SJSA1 (cell line): ENCODE measurements around the gene GDAP2. TPM values are rescaled to one million over a fixed set of nuclear protein-coding genes. Genes with fewer than 3 reads are reported as not detected.

Experiments
- DNase-seq, 2 experiments: peaks; one replicate each; pipeline ENCODE4 v3.0.0-alpha.2; 2015 to 2020; ENCODE audit warnings: low spot score in 2 of 2, low read depth in 1 of 2
- H3K27ac ChIP-seq: fragments of 250-450 bp; sonication (Bioruptor Pico); 2 replicates; pipeline ENCODE4 v1.5.1; 2020; ENCODE audit warnings: mild to moderate bottlenecking, moderate library complexity
- H3K27me3 ChIP-seq: fragments of 250-450 bp; sonication (Bioruptor Pico); replicated peaks from 2 replicates; pipeline ENCODE4 v1.5.1; 2020; ENCODE audit warnings: mild to moderate bottlenecking, moderate library complexity
- H3K36me3 ChIP-seq: fragments of 250-450 bp; sonication (Bioruptor Pico); 2 replicates; pipeline ENCODE4 v1.5.1; 2020; ENCODE audit warnings: mild to moderate bottlenecking
- H3K4me1 ChIP-seq: fragments of 250-450 bp; sonication (Bioruptor Pico); replicated peaks from 2 replicates; pipeline ENCODE4 v1.6.1; 2021; ENCODE audit warnings: mild to moderate bottlenecking
- H3K4me3 ChIP-seq: fragments of 250-450 bp; sonication (Bioruptor Pico); 2 replicates; pipeline ENCODE4 v1.5.1; 2020; ENCODE audit warnings: mild to moderate bottlenecking
- H3K9me3 ChIP-seq: fragments of 250-450 bp; sonication (Bioruptor Pico); replicated peaks from 2 replicates; pipeline ENCODE4 v1.5.1; 2020; ENCODE audit warnings: mild to moderate bottlenecking
- total RNA-seq: library from RNA; depleted of rRNA; stranded (reverse); fragments of >200 nt; shearing (Covaris generic); gene quantifications from 2 replicates; pipeline ENCODE4 v1.2.3, GENCODE V29; 2014

The GDAP2 gene
- total RNA-seq, 1 experiment from 2014 or later = 22.9 TPM

DNA sequence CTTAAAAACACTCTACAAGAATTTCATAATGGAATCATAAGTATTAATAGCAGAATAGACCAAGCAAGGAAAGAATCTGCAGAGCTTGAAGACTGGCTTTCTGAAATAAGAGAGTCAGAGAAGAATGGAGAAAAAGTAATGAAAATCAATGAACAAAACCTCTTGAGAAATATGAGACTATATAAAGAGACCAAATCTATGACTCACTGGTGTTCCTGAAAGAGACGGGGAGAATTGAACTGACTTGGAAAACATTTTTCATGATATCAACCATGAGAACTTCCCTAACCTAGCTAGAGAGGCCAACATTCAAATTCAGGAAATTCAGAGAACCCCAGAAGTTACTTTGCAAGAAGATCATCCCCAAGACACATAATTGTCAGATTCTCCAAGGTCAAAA lies 85.6 kb downstream of the GDAP2 start:
- Histone ChIP-seq H3K4me1 (peaks cover 12% of the 10 kb centered on the region), H3K36me3 (no peaks in the 10 kb centered on the region), H3K9me3 (peaks cover 3% of the 10 kb centered on the region), H3K27ac (no peak overlapping the region), H3K4me3 (no peak overlapping the region), H3K27me3 (no peaks in the 10 kb centered on the region)
- no peak for DNase-seq

DNA sequence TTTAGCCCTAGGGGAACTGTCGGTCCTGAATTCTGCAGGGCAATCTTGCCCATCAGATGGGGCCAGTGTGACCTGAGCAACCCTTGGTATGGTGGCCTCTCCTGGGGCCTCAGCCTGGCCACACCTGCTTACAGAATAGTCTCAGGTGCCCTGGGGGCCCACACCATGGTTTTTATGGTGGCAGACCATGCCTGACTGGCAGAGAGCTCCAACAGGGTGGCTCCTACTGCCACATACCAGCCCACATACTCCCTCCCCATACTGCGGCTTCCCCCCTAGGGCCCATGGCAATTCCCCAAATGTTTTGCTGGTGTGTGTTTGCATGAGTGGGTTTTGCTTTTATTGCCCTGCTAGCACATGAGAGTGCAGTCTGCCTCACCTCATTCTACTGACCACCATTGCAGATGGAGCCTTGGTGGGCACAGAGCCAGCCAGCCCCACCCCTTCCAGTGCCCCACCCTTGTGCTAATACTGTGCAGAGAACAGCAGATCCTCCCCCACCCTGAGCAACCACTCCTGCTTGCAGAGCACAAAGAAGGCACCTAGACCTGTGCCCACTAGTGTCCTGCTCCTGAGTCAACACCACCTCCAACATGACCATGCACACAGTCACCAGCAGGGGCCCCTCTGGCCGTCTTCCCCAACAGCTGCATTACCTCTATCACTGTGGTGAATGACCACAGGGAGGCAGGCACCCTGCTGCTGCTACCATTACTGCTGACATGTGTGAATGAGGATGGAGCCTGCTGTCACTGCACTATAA lies 86.8 kb downstream of the GDAP2 start:
- Histone ChIP-seq H3K9me3 (peaks cover 3% of the 10 kb centered on the region), H3K27me3 (no peaks in the 10 kb centered on the region), H3K36me3 (no peaks in the 10 kb centered on the region), H3K27ac (no peak overlapping the region), H3K4me1 (peaks cover 23% of the 10 kb centered on the region), H3K4me3 (no peak overlapping the region)
- no peak for DNase-seq

GRCh38 chr1:117841117-117841650 lies 88.2 kb downstream of the GDAP2 start:
- no peak overlapping the region for H3K4me3 ChIP-seq
- H3K36me3 ChIP-seq = no peaks in the 10 kb centered on the region
- peaks cover 26% of the 10 kb centered on the region for H3K4me1 ChIP-seq
- H3K27me3 ChIP-seq = no peaks in the 10 kb centered on the region
- H3K27ac ChIP-seq = no peak overlapping the region
- peaks cover 3% of the 10 kb centered on the region for H3K9me3 ChIP-seq
- DNase-seq = no peak

GRCh38 chr1:117838911-117839310 lies 90.5 kb downstream of the GDAP2 start:
- Histone ChIP-seq H3K36me3 (no peaks in the 10 kb centered on the region), H3K9me3 (no peaks in the 10 kb centered on the region), H3K27me3 (no peaks in the 10 kb centered on the region), H3K27ac (peak overlapping the region; percentile 95), H3K4me3 (no peak overlapping the region), H3K4me1 (peaks cover 26% of the 10 kb centered on the region)
- peak in 1 of 2 experiments; percentile 73 for DNase-seq

DNA sequence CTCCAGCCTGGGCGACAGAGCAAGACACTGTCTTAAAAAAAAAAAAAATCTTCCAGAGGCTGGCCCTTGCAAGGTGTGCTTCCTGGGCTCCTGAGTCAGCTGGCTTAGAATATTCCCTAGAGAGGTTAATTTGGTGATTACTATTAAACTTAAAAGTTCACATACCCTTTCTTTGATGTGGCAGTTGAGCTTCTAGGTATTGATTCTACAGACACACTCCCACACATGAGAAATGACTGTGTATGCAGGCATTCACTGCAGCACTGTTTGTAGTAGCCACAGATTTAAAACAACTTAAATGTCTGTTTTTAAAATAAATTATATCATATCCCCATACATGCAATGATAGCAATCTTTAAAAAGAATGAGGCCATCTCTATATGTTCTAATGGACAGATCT lies 93.4 kb downstream of the GDAP2 start:
- no peaks in the 10 kb centered on the region for H3K9me3 ChIP-seq
- H3K36me3 ChIP-seq = no peaks in the 10 kb centered on the region
- H3K4me3 ChIP-seq = no peak overlapping the region
- peaks cover 26% of the 10 kb centered on the region for H3K4me1 ChIP-seq
- no peaks in the 10 kb centered on the region for H3K27me3 ChIP-seq
- DNase-seq = no peak
- H3K27ac ChIP-seq = no peak overlapping the region

GRCh38 chr1:117834416-117834815 lies 95.0 kb downstream of the GDAP2 start:
- Histone ChIP-seq H3K9me3 (no peaks in the 10 kb centered on the region), H3K4me3 (no peak overlapping the region), H3K36me3 (no peaks in the 10 kb centered on the region), H3K27ac (no peak overlapping the region), H3K4me1 (peaks cover 18% of the 10 kb centered on the region), H3K27me3 (no peaks in the 10 kb centered on the region)
- DNase-seq = no peak

DNA sequence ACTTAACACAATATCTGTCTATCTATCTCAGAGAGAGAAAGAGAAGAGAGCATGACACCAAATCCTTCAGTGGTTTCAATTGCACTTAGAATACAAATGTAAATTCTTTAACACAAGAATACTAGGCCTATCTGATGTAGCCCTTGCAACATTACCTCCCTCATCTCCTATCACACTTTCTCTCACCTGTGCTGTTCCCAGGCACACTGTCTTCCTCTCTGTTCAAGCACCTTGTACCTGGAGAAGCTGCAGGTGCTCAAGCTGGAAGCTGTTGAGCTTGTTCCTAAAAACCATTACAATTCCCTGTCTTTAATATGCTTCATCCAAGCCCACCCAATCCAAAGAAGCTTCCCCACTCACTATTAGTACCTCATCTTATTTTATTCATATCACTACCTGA lies 97.0 kb downstream of the GDAP2 start:
- H3K9me3 ChIP-seq = no peaks in the 10 kb centered on the region

DNA sequence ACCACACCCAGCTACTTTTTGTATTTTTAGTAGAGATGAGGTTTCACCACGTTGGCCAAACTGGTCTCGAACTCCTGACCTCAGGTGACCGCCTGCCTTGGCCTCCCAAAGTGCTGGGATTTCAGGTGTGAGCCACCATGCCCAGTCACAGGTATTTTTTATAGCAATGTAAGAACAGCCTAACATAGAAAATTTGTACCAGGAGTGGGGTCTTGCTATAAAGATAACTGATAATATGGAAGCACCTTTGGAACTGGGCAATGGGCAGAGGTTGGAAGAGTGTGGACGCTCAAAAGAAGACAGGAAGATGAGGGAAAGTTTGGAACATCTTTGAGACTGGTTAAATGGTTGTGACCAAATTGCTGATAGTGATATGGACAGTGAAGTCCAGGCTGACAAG lies 99.2 kb downstream of the GDAP2 start:
- H3K27me3 ChIP-seq = no peaks in the 10 kb centered on the region
- no peak overlapping the region for H3K4me3 ChIP-seq
- no peaks in the 10 kb centered on the region for H3K9me3 ChIP-seq
- no peak overlapping the region for H3K27ac ChIP-seq
- no peak for DNase-seq
- H3K36me3 ChIP-seq = no peaks in the 10 kb centered on the region
- H3K4me1 ChIP-seq = peaks cover 42% of the 10 kb centered on the region

More for the DNA sequence above, 97.0 kb downstream of the GDAP2 start:
- H3K27ac ChIP-seq = no peak overlapping the region
- no peak for DNase-seq
- H3K4me3 ChIP-seq = no peak overlapping the region
- peaks cover 20% of the 10 kb centered on the region for H3K4me1 ChIP-seq
- H3K27me3 ChIP-seq = no peaks in the 10 kb centered on the region
- H3K36me3 ChIP-seq = no peaks in the 10 kb centered on the region

- Histone ChIP-seq H3K4me1 (peaks cover 56% of the 10 kb centered on the region), H3K36me3 (no peaks in the 10 kb centered on the region), H3K27ac (peak overlapping the region; percentile 87), H3K4me3 (no peak overlapping the region), H3K27me3 (no peaks in the 10 kb centered on the region), H3K9me3 (no peaks in the 10 kb centered on the region)
- peak; percentile 90 to 92 for DNase-seq
These were observed 101.2 kb downstream of the GDAP2 start for GRCh38 chr1:117828201-117828600.

DNA sequence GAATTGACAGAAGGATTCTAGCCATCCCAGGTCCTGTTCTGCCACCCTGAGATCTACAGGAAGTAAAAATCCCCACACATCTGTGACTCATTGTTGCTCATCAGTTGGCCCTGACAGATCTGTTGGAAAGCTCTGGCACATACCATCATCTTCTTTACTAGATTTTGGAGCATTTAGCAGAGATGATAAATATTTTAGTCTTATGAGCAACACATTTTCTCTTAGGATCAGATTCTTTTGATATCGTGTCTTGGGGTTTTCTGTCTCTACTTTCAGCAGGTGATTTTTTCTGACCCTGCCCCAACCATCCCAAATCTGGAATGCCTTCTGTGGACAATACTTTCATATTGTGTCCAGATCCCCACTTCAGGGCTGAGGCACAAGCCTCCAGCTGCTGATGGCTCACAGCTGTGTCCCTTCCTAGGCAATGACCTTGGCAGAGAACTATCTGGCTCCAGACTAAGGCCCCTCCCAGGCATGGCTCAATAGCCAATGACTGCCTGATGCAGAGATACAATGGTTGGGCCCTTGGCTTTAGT lies 102.8 kb downstream of the GDAP2 start:
- no peaks in the 10 kb centered on the region for H3K27me3 ChIP-seq
- H3K4me1 ChIP-seq = peaks cover 72% of the 10 kb centered on the region
- H3K36me3 ChIP-seq = no peaks in the 10 kb centered on the region
- no peak overlapping the region for H3K4me3 ChIP-seq
- H3K27ac ChIP-seq = peak overlapping the region; percentile 87
- DNase-seq = peak; percentile 77 to 89
- no peaks in the 10 kb centered on the region for H3K9me3 ChIP-seq

DNA sequence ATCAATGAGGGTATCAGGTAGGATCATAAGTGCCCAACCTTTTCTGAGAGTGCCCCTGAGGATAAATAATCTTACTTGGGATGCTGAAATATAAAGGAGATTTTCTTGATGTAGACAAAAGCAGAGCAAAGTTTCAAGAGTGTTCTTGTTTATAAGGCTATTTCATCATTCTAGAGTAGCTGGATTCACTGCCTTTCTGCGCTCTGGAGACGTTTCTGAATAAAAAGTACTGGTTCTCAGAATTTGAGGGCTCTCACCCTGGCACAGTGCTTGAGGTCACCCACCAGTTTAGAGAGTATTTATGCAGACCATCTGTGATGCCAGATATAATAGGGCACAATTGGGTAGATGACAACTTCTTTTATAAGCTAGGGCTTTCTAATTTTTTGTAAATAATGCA lies 103.3 kb downstream of the GDAP2 start:
- no peaks in the 10 kb centered on the region for H3K27me3 ChIP-seq
- H3K36me3 ChIP-seq = no peaks in the 10 kb centered on the region
- H3K9me3 ChIP-seq = no peaks in the 10 kb centered on the region
- no peak overlapping the region for H3K4me3 ChIP-seq
- peak overlapping the region; percentile 87 for H3K27ac ChIP-seq
- peaks cover 77% of the 10 kb centered on the region for H3K4me1 ChIP-seq
- DNase-seq = no peak

DNA sequence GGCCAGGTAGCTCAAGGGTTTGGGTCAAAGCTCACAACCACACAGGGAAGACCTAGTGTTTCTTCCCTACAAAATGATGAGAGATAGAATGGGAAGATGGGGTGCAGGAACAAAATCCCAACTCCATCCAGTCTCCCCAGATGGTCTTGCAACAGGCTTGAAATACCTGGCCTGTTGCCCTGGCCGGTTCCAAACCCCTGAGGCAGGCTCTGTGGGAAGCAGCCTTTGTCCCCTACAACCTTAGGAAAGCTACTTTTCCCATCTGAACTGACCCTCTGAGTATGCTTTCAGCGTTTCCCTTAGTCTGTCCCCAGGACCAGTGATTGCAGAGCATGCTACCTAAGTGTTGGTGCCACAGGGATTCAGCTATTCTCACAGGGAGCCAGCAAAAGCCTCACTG lies 104.0 kb downstream of the GDAP2 start:
- no peaks in the 10 kb centered on the region for H3K36me3 ChIP-seq
- peak overlapping the region; percentile 87 for H3K27ac ChIP-seq
- no peak for DNase-seq
- H3K9me3 ChIP-seq = no peaks in the 10 kb centered on the region
- H3K4me3 ChIP-seq = no peak overlapping the region
- no peaks in the 10 kb centered on the region for H3K27me3 ChIP-seq
- peaks cover 84% of the 10 kb centered on the region for H3K4me1 ChIP-seq

DNA sequence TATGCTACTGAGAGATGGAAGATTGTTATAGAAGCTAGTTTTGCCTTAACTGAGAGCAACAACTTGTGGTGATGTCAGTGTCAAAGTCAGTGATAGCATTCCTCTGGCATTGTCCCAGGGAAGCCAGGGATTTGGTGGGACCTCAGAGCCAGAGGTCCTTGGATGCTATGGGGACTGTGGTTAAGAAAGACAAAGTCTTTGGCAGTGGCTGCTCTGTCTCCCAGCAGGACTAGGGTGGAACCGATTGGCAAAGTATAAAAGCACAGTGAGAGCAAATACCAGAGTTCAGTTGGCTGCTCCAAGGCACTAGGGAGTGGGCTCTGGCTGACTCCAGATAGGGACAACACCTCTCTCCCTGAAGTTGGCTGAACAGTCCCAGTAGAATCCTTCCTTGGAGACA lies 104.8 kb downstream of the GDAP2 start:
- H3K27ac ChIP-seq = peak overlapping the region; percentile 87
- H3K36me3 ChIP-seq = no peaks in the 10 kb centered on the region
- no peaks in the 10 kb centered on the region for H3K9me3 ChIP-seq
- H3K4me1 ChIP-seq = peaks cover 85% of the 10 kb centered on the region
- no peaks in the 10 kb centered on the region for H3K27me3 ChIP-seq
- no peak overlapping the region for H3K4me3 ChIP-seq
- DNase-seq = peak in 1 of 2 experiments; percentile 34

DNA sequence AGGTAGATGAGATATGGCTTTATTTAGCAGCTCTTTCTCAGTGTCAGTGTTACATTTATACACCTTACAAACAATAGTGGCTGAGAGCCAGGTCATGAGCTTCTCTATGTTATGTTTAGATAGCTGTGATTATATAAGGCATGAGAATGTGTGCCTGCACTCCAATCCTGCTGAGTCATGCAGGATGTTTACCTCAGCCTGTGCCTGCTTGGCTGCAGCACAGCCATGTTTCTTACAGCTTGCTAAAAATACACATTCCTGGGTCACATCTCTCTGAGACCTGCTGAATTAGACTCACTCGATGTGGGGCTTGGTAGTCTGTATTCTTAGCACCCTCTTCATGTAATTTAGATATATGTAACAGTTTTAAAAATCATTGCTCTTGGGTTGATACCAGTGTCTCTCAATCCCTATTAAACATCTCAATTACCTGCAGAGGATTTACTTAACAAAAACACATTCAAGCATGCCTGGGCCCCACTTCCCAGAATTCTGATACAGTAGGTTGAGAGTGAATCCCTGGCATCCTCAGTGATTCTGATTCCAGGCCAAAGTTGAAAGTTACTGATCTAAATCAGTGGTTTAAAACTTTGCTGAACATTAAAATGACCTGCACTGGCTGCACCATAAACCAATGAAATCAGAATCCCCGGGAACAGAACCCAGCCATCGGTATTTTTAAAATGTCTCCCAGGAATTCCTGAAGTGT lies 107.5 kb downstream of the GDAP2 start:
- H3K4me3 ChIP-seq = no peak overlapping the region

More for the DNA sequence above, 107.5 kb downstream of the GDAP2 start:
- Histone ChIP-seq H3K4me1 (peaks cover 60% of the 10 kb centered on the region), H3K27me3 (no peaks in the 10 kb centered on the region), H3K9me3 (no peaks in the 10 kb centered on the region), H3K36me3 (no peaks in the 10 kb centered on the region), H3K27ac (peak overlapping the region; percentile 89)
- DNase-seq = peak; percentile 94 to 96
